Stimulated activated CD8-positive, alpha-beta memory T cell treated with anti-CD3 and anti-CD28 coated beads, Interleukin-12 subunit alpha, Interleukin-12 subunit beta, amount 100 ng/mL, for 4 hours (primary cell): ENCODE results near the gene LEPR.
"Not testable (repeated sequence)": the region's sequence is repeated elsewhere in the genome, so short reads cannot be mapped to it uniquely, and the experiment has no call there.

Experiments used
- DNase-seq: peaks from one replicate; pipeline ENCODE4 v3.0.0-alpha.2; 2020; ENCODE audit warnings: low read depth

The LEPR gene, protein sequence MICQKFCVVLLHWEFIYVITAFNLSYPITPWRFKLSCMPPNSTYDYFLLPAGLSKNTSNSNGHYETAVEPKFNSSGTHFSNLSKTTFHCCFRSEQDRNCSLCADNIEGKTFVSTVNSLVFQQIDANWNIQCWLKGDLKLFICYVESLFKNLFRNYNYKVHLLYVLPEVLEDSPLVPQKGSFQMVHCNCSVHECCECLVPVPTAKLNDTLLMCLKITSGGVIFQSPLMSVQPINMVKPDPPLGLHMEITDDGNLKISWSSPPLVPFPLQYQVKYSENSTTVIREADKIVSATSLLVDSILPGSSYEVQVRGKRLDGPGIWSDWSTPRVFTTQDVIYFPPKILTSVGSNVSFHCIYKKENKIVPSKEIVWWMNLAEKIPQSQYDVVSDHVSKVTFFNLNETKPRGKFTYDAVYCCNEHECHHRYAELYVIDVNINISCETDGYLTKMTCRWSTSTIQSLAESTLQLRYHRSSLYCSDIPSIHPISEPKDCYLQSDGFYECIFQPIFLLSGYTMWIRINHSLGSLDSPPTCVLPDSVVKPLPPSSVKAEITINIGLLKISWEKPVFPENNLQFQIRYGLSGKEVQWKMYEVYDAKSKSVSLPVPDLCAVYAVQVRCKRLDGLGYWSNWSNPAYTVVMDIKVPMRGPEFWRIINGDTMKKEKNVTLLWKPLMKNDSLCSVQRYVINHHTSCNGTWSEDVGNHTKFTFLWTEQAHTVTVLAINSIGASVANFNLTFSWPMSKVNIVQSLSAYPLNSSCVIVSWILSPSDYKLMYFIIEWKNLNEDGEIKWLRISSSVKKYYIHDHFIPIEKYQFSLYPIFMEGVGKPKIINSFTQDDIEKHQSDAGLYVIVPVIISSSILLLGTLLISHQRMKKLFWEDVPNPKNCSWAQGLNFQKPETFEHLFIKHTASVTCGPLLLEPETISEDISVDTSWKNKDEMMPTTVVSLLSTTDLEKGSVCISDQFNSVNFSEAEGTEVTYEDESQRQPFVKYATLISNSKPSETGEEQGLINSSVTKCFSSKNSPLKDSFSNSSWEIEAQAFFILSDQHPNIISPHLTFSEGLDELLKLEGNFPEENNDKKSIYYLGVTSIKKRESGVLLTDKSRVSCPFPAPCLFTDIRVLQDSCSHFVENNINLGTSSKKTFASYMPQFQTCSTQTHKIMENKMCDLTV

DNA sequence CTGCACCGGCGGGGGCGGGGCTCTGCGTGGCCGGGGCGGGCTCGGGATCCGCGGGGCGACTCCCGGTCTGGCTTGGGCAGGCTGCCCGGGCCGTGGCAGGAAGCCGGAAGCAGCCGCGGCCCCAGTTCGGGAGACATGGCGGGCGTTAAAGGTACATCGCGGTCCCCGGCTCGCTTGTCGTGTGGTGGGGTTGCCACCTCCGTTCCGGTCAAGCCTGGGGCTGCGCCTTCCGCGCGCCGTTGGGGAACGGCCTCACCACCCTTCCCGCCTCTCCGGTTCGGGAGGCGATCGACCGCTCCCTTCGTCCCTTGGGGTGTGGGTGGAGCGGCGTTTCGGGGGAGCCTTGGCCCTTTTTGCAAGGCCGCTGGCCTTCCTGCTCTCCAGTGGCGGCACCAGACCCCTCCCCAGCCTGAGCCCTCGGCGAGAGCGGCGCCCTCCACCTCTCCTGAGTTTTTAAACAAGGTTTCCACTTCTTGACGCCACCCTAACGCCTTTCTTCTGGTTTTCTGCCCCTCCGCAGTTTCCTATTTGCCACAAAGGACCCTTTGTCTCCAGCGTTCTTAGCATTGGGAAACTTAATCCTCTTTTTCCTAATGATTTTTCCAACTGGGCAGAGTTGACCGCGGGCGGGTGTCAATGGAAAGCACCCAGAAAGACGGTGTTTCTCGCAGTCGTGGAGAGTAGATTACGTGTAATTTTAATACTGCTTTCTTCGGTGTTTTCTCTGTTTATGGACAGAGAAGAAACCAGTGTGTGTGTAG lies at the start of gene LEPR, which contains the start of gene LEPROT:
LEPR (plus strand) TSS at position 79 of the 761 bp plus-strand sequence. CDS start 144,898 bp downstream, outside the sequence.
LEPROT (plus strand) TSS at position 79 of the 761 bp plus-strand sequence; CDS start at position 136, 57 bp downstream.
- no peak for DNase-seq

GRCh38 chr1:65371544-65371943 lies 48.9 kb upstream of the LEPR start:
- DNase-seq, result no peak

GRCh38 chr1:65372557-65372956 lies 47.9 kb upstream of the LEPR start:
- no peak for DNase-seq

DNA sequence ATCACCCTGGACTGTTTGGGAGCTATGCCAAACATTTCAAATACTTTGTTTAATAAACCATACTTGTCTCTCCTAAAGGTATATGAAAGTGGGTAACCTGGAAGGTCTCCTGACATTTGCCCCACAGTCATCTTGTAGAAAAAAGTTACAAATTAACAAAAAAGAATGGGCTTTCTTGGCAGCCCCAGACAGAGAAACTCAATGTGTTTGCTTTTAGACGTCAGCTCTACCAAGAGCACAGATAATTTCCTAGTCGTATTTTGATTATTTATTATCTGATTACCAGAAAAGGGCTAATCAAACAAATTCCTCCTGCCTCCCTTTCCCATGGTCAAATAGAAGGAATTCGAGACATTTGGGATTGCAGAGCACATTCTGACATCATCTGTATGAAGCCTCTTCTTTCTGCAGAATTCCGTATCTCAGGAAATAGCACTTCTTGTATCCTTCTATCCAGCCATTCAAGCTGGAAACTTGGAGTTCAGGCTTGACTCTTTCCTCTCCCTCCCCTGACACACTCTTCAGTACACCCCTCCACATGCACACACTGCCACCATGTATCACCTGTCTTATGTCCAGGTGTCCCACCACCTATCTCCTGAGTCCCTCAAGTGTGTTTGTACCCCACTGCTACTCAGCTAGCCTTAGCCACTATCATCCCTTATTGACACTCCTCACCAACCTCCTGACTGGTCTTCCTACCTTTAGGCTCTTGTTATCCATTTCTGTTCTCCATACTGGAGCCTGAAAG lies 42.8 kb upstream of the LEPR start:
- no peak for DNase-seq

DNA sequence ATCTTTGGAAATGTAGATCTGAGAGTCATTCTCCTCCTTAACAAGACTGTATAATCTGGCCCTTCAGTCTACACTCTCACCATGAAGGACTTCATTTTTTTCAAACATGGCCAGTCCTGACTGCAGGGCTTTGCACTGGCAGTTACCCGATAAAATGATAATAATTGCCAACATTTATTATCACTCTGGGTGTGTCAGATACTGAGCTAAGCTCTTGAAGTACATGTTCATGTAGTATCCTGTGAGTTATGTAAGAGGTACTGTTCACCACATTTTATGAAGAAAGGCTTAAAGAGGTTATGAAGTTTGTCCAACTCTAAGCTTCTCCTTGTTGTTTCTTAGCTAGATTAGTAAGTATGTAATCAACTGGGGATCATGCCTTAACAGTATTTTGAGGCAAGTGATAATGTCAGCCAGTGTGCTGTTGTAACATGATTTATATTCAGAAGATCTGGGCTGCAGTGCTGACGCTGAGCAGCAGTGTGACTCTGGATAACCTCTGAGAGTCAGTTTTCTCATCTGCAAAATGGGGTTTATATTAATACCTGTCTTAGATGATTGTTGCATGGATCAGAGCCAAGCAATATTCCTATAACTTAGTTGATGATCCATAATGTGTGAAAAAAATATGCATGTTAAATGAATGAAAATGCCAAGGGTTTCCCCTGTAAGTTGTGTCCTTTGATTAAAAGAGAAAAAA lies 42.1 kb upstream of the LEPR start:
- no peak for DNase-seq

- not testable (repeated sequence) for DNase-seq
These were observed 36.0 kb upstream of the LEPR start for GRCh38 chr1:65384426-65384825.

- DNase-seq, result no peak
These were observed 34.0 kb upstream of the LEPR start for GRCh38 chr1:65386439-65386838.

DNA sequence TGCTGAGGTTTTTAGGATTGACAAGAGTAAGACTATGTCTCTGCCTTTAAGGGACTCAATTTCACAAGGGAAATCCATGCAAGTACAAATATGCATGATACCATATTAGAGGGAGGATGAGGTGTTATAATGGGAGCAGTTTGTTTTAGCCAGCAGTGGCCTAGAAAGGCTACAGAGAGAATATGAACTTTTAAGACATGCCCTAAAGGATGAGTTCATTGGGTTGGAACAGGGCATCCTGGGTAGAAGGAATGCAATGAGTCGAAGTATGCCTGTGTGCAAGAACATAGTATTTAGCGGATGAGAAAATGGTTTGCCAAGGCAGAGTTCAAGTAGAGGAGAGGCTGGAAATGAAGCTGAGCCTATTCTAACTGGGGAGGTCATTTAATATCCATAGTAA lies 32.6 kb upstream of the LEPR start:
- no peak for DNase-seq

DNA sequence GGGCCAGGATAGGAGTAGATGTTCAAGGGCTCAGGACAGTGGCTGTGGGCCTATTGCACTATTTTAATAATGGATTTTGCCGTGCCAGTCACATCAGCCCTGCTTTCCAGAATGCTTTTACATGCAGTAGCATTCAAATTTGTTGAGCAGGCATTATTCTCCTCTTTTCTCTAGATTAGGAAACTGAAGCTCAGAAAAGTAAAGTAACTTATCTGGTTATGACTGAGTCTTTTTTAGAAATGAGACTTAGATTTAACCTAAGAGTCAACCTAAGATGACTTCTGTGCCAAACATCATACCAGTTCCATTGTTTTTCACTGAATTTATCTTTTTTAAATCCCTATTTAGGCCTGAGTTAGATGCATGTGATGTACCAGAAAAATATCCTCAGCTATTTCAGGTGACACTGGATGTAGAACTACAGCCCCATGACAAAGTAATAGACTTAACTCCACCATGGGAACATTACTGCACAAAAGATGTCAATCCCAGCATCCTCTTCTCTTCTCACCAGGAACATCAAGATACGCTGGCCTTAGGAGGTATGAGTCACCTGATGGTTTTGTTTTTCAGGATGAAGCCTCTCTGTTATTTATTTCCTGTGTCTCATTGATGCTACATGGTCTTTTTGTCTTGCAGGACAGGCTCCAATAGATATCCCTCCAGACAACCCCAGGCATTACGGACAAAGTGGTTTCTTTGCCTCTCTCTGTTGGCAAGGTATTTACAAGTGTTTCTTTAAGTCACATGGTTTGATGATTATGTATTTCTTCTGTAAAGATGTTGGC lies 31.4 kb upstream of the LEPR start:
- DNase-seq, result no peak

- DNase-seq, result no peak
These were observed 28.0 kb upstream of the LEPR start for GRCh38 chr1:65392497-65392896.

DNA sequence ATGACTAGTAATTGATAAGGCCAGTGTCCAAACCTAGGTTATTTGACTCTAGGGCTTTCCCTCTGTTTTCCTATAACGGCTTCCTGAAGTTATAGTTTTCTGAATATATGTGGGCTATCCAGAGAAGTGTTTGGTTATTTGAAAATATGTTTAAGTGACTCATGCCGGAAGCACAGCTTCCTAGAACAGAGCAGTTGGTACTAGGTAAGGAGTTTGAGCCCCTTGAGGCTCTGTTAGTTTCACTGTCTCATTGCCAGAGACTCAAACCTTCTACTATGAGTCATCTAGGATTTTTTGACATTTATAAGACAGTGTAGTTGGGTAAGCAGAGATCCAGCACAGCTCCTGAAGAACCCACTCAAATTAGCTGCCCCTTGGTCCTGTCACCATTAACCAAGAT lies 27.1 kb upstream of the LEPR start:
- no peak for DNase-seq

GRCh38 chr1:65393928-65394327 lies 26.5 kb upstream of the LEPR start:
- no peak for DNase-seq

DNA sequence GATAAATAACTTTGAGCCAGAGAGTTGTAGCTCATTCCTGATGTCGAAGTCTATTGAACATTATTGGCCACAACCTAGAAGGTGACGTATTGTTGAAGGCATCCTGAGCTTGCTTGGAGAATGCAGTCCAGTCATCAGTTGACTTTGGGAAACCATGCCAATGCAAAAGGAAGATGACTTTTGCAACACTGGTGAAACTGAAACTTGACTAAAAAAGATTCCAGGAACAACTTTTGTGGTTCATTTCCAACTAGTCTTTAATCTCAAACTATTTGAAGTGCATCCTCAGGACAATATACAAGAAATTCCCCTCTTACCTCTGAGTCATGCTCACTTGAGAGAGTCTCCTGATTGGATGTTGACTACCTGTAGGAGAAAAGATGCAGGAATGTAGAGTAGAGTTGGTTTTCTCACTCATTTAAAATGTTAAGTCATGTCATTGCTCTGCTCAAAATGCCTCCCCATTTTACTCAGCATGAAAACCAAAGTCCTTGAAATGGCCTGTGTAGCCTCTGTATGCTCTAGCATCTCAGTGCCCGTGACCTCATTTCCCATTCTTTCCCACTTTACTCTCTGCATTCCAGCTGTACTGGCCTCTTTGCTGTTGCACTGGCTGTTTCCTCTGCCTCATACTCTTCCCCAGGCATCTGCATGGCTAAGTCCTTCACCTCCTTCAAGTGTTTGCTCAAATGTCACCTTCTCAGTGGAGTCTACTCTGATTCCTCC lies 24.4 kb upstream of the LEPR start:
- no peak for DNase-seq

DNA sequence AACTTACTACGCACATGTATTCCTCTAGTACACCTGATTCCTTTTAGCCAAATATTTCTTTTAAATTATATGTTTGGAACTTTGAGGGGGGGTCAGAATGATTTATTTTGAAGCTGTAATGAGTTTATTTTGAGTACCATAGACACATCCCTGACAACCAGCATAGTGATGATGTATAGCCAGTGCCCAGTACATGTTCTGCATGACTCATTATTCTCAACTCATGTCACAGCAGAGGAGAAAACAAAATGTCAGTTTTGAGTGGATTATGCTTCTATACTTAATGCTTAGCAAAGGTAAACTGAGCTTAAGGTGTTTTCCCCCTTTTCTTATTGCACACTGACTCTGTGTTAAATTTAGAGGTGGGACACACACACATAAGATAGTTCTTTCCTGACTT lies 22.4 kb upstream of the LEPR start:
- no peak for DNase-seq

DNA sequence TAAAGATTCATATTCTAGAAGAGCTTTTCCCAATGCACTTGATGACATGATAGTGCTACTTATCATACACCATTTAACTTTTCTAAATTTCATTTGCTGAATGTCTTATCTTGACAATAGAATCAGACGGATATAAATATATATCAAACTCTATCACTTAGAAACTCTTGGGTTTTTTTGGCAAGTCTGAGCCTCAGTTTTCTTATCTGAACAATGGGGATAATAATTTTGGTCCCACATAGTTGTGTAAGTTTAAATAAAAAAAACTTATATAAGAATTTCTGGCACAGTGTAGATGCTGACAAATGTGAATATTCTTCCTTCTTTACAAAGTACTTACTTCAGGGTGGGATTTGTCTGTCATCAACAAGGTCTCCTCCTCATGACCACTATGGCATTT lies 21.5 kb upstream of the LEPR start:
- DNase-seq, result no peak

GRCh38 chr1:65401612-65402011 lies 18.9 kb upstream of the LEPR start:
- no peak for DNase-seq

DNA sequence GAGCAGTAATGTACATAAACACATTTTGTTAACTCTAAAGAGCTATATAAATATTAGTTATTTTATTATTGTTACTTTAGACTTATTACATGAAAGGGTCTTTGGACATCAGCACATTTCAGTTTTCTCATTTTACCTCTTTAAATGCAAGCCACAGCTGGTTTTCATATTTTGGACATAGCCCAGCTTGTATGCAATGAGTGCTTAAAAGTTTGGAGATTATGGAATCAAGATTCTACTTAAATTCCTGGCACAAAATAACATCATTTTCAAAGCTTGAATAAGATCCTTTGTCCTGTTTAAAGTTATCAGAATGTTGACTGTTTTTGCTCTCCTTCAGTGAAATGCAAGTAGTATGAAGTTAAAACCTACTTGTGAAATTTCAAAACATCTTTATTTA lies 15.5 kb upstream of the LEPR start:
- no peak for DNase-seq

- DNase-seq, result no peak
These were observed 12.6 kb upstream of the LEPR start for GRCh38 chr1:65407877-65408276.

GRCh38 chr1:65409314-65409713 lies 11.2 kb upstream of the LEPR start:
- DNase-seq, result no peak
